Measurements from ENCODE around the gene FERMT3.

FERMT3 gene

DNA sequence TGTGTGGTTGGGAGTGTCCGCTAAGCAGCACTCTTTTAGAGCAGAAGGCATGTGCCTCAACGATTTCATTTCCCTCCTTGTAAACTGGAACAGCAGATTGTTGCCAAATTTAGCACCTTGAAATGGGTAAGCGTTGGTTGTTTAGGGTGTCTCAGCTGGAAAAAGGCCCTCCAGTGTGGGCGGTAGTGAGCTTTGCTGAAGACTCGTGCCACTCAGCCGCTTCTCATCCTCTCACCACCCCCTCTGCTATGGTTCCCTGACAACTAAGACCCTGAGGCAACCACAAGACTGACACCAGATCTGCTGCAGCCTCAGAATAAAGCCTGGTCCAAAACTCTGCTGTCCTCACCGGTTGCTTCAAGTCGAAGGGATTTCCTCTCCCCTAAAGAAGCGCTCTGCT is 9.9 kb upstream of the FERMT3 start:
- H3K4me3 ChIP-seq (ENCODE audit: low read depth, low read length): no peak overlapping the region
- DNase-seq: no peak
- H3K36me3 ChIP-seq (replicated peaks): peaks cover 88% of the 10 kb centered on the region
- no peaks in the 10 kb centered on the region for H3K27me3 ChIP-seq (replicated peaks)
- in situ Hi-C loops (cut with HindIII; ENCODE audit: low pct_ligation_motif_present, low sequenced_read_pairs): no loop called here
- no peak overlapping the region for H3K27ac ChIP-seq
- TF ChIP-seq, protein P1, sequence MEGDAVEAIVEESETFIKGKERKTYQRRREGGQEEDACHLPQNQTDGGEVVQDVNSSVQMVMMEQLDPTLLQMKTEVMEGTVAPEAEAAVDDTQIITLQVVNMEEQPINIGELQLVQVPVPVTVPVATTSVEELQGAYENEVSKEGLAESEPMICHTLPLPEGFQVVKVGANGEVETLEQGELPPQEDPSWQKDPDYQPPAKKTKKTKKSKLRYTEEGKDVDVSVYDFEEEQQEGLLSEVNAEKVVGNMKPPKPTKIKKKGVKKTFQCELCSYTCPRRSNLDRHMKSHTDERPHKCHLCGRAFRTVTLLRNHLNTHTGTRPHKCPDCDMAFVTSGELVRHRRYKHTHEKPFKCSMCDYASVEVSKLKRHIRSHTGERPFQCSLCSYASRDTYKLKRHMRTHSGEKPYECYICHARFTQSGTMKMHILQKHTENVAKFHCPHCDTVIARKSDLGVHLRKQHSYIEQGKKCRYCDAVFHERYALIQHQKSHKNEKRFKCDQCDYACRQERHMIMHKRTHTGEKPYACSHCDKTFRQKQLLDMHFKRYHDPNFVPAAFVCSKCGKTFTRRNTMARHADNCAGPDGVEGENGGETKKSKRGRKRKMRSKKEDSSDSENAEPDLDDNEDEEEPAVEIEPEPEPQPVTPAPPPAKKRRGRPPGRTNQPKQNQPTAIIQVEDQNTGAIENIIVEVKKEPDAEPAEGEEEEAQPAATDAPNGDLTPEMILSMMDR (IDR thresholded peaks at IDR 0.05; ENCODE audit: low read depth, low read length, missing control alignments): no peak

DNA sequence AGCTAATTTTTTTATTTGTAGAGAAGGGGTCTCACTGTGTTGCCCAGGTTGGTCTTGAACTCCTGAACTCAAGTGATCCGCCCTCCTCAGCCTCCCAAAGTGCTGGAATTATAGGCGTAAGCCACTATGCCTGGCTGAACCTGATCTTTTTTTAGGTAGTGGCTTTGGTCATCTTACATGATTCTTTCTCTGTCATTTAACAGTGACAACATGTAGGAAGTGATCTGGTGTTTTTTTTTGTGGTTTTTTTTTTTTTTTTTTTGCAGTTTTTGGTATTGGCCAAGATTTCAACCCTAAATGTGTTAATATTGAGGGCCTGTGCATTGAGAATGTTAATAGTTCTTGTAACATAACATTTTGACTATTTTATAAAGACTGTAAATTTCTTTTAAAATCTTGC is 8.0 kb upstream of the FERMT3 start:
- TF ChIP-seq, protein P1 (IDR thresholded peaks at IDR 0.05; ENCODE audit: low read depth, low read length, missing control alignments): no peak
- no peaks in the 10 kb centered on the region for H3K27me3 ChIP-seq (replicated peaks)
- no peak overlapping the region for H3K27ac ChIP-seq
- in situ Hi-C loops (cut with HindIII; ENCODE audit: low pct_ligation_motif_present, low sequenced_read_pairs): no loop called here
- H3K36me3 ChIP-seq (replicated peaks): peaks cover 92% of the 10 kb centered on the region
- no peak for DNase-seq
- H3K4me3 ChIP-seq (ENCODE audit: low read depth, low read length): no peak overlapping the region

DNA sequence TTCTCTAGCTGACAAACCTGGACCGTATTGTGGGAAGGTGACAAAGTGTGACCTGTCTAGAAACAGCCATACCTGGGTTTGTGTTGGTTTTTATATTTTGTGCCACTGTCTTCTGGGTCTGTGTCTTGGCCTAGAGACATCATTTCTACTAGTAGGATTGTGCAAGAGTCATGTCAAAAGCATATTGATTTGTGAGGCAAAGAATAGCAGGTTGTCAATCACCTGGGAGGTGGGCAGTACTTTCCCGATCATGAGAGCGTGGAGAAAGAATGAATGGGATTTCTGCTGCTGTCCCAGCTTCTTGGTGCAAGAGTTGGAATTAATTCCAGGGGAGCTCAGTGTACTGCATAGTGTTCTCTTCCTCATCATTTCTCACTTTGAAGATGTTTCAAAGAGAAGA is 5.0 kb upstream of the FERMT3 start:
- DNase-seq: no peak
- Histone ChIP-seq H3K27me3 (replicated peaks) (no peaks in the 10 kb centered on the region), H3K36me3 (replicated peaks) (peaks cover 80% of the 10 kb centered on the region), H3K4me3 (ENCODE audit: low read depth, low read length) (no peak overlapping the region), H3K27ac (no peak overlapping the region)
- in situ Hi-C loops (cut with HindIII; ENCODE audit: low pct_ligation_motif_present, low sequenced_read_pairs): no loop called here
- TF ChIP-seq, protein P1 (IDR thresholded peaks at IDR 0.05; ENCODE audit: low read depth, low read length, missing control alignments): no peak

DNA sequence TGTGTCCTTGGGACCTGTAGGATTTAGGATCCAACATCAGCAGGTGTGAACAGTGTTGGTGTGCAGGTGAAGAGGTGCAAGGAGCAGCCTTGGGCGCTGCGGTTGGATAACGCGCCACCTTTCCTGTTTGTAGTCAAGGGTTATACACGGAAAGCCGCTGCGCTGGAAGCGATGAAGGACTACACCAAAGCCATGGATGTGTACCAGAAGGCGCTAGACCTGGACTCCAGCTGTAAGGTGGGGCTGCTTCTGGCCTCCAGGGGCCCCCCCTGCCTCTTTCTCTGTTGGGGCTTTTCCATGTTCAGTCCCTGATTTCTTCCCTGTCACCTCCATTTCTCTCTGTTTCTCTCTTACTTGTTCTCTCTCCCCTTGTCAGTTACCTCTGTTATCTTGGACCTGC is 3.5 kb upstream of the FERMT3 start:
- TF ChIP-seq, protein P1 (IDR thresholded peaks at IDR 0.05; ENCODE audit: low read depth, low read length, missing control alignments): no peak
- Histone ChIP-seq H3K27ac (no peak overlapping the region), H3K36me3 (replicated peaks) (peaks cover 71% of the 10 kb centered on the region), H3K27me3 (replicated peaks) (no peaks in the 10 kb centered on the region), H3K4me3 (ENCODE audit: low read depth, low read length) (no peak overlapping the region)
- in situ Hi-C loops (cut with HindIII; ENCODE audit: low pct_ligation_motif_present, low sequenced_read_pairs): no loop called here
- DNase-seq: no peak

DNA sequence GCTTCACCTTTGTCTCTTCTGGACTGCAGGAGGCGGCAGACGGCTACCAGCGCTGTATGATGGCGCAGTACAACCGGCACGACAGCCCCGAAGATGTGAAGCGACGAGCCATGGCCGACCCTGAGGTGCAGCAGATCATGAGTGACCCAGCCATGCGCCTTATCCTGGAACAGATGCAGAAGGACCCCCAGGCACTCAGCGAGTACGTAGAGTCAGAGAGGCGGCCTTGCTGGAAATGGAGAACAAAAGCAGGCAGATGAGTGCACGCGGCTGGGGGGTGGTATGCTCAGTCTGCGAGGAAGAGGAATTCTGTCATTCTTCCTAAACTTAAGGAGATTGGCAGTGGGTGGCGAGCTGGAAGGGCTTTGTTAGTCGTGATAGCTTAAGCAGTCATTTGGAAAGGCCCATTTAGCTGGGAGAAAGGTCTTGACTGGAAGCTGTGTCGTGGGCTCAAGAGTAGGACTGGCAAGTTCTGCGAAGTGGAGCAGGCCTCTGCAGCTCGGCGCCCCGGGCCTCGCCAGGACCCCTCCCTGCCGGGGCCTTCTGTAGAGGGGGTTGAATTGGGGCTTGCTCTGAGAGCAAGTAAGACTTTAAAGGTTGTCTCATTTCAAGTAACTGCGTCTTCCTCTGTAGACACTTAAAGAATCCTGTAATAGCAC is 3.0 kb upstream of the FERMT3 start:
- in situ Hi-C loops (cut with HindIII; ENCODE audit: low pct_ligation_motif_present, low sequenced_read_pairs): no loop called here
- DNase-seq: no peak
- H3K27ac ChIP-seq: no peak overlapping the region
- TF ChIP-seq, protein P1 (IDR thresholded peaks at IDR 0.05; ENCODE audit: low read depth, low read length, missing control alignments): no peak
- no peaks in the 10 kb centered on the region for H3K27me3 ChIP-seq (replicated peaks)
- H3K4me3 ChIP-seq (ENCODE audit: low read depth, low read length): no peak overlapping the region
- H3K36me3 ChIP-seq (replicated peaks): peaks cover 65% of the 10 kb centered on the region

DNA sequence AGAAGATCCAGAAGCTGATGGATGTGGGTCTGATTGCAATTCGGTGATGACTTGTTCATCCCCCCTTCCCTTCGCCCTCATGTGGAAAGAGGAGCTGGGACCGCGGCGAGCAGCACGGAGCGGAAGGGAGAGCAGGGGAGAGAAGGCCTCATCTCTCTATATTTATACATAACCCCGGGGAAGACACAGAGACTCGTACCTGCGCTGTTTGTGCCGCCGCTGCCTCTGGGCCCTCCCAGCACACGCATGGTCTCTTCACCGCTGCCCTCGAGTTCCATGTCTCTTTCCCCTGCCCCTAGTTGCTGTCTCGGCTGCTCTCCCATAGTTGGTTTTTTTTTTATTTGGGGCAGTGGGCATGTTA is 2.5 kb upstream of the FERMT3 start:
- H3K4me3 ChIP-seq (ENCODE audit: low read depth, low read length): no peak overlapping the region
- TF ChIP-seq, protein P1 (IDR thresholded peaks at IDR 0.05; ENCODE audit: low read depth, low read length, missing control alignments): no peak
- peaks cover 62% of the 10 kb centered on the region for H3K36me3 ChIP-seq (replicated peaks)
- no peak overlapping the region for H3K27ac ChIP-seq
- in situ Hi-C loops (cut with HindIII; ENCODE audit: low pct_ligation_motif_present, low sequenced_read_pairs): no loop called here
- no peak for DNase-seq
- H3K27me3 ChIP-seq (replicated peaks): no peaks in the 10 kb centered on the region

Measured in brain microvascular endothelial cell (primary cell).